HEK293 (cell line): ENCODE data around the gene MERTK.

Experiments
- CTCF ChIA-PET: fragments of 350-600 bp; formaldehyde crosslinking; extraction: SDS; loops from one replicate; lab custom pipeline; 2021; ENCODE audit warnings: antibody characterized with exemption; lab: Yijun Ruan, JAX
- POLR2A ChIA-PET: fragments of 300-600 bp; formaldehyde crosslinking; extraction: SDS; loops from one replicate; lab custom pipeline; 2020; ENCODE audit warnings: antibody characterized with exemption, inconsistent platforms; lab: Yijun Ruan, JAX
- H3K27ac ChIP-seq: fragments of 200-500 bp; sonication (Bioruptor generic); 2 replicates; pipeline ENCODE4 v1.5.1; 2014; ENCODE audit warnings: low read depth, low read length, control low read depth, inconsistent platforms; ENCODE audit errors: extremely low read depth
- H3K36me3 ChIP-seq, 2 experiments: fragments of 200-500 bp in 1 of 2; sonication (Bioruptor generic) in 1 of 2; 1 replicate in 1 of 2; 2 replicates in 1 of 2; pipeline ENCODE4 v1.5.1; 2014 to 2017; ENCODE audit warnings: inconsistent platforms in 2 of 2, low read length in 2 of 2; ENCODE audit not compliant: control insufficient read depth in 2 of 2, insufficient read depth in 1 of 2
- H3K4me1 ChIP-seq: fragments of 200-500 bp; sonication (Bioruptor generic); 2 replicates; pipeline ENCODE4 v1.5.1; 2014; ENCODE audit warnings: mild to moderate bottlenecking, low read length, inconsistent platforms; ENCODE audit not compliant: control insufficient read depth, insufficient read depth
- H3K4me3 ChIP-seq: 2 replicates; pipeline ENCODE4 v1.5.1; 2011; ENCODE audit warnings: low read depth, mild to moderate bottlenecking, control low read depth, low read length, moderate library complexity
- H3K9me3 ChIP-seq: fragments of 200-500 bp; sonication (Bioruptor generic); 2 replicates; pipeline ENCODE4 v1.5.1; 2014; ENCODE audit warnings: low read depth, low read length, inconsistent platforms; ENCODE audit not compliant: control insufficient read depth, insufficient read depth
- ATF2 ChIP-seq: fragments of 450-650 bp; formaldehyde crosslinking; IDR thresholded peaks from 2 replicates; pipeline ENCODE4 v1.5.1; 2016; ENCODE audit warnings: missing biosample characterization, missing genetic modification characterization, low read depth
- BCL11B ChIP-seq: fragments of 450-650 bp; formaldehyde crosslinking; IDR thresholded peaks from 2 replicates; pipeline ENCODE4 v1.5.1; 2016; ENCODE audit warnings: low read depth, missing biosample characterization, missing genetic modification characterization
- CTCF ChIP-seq: fragments of 450-650 bp; formaldehyde crosslinking; IDR thresholded peaks from 2 replicates; pipeline ENCODE4 v1.5.1; 2016; ENCODE audit warnings: missing biosample characterization, missing genetic modification characterization
- KLF7 ChIP-seq: fragments of 450-650 bp; formaldehyde crosslinking; IDR thresholded peaks from 2 replicates; pipeline ENCODE4 v1.5.1; 2016; ENCODE audit warnings: missing biosample characterization, missing genetic modification characterization, borderline replicate concordance
- PRDM1 ChIP-seq: fragments of 450-650 bp; formaldehyde crosslinking; IDR thresholded peaks from 2 replicates; pipeline ENCODE4; 2016; ENCODE audit warnings: missing biosample characterization, missing genetic modification characterization
- ZBTB1 ChIP-seq: fragments of 450-650 bp; formaldehyde crosslinking; IDR thresholded peaks from 2 replicates; pipeline ENCODE4 v1.5.1; 2016; ENCODE audit warnings: missing biosample characterization, missing genetic modification characterization
- ZBTB49 ChIP-seq: fragments of 450-650 bp; formaldehyde crosslinking; IDR thresholded peaks from 2 replicates; pipeline ENCODE4 v1.5.1; 2016; ENCODE audit warnings: missing biosample characterization, missing genetic modification characterization, low read depth
- ZFP3 ChIP-seq: fragments of 450-650 bp; formaldehyde crosslinking; IDR thresholded peaks from 2 replicates; pipeline ENCODE4 v1.5.1; 2016; ENCODE audit warnings: low read depth, missing biosample characterization, missing genetic modification characterization
- ZNF114 ChIP-seq: fragments of 450-650 bp; formaldehyde crosslinking; IDR thresholded peaks from 2 replicates; pipeline ENCODE4 v1.5.0; 2017; ENCODE audit warnings: missing biosample characterization, missing genetic modification characterization
- ZNF121 ChIP-seq: fragments of 450-650 bp; formaldehyde crosslinking; IDR thresholded peaks from 2 replicates; pipeline ENCODE4 v1.5.1; 2016; ENCODE audit warnings: missing biosample characterization, missing genetic modification characterization
- ZNF138 ChIP-seq: fragments of 450-650 bp; formaldehyde crosslinking; IDR thresholded peaks from 2 replicates; pipeline ENCODE4 v1.5.1; 2016; ENCODE audit warnings: missing biosample characterization, missing genetic modification characterization, borderline replicate concordance
- ZNF169 ChIP-seq: fragments of 450-650 bp; formaldehyde crosslinking; IDR thresholded peaks from 2 replicates; pipeline ENCODE4 v1.5.1; 2016; ENCODE audit warnings: missing biosample characterization, missing genetic modification characterization
- ZNF2 ChIP-seq: fragments of 450-650 bp; formaldehyde crosslinking; IDR thresholded peaks from 2 replicates; pipeline ENCODE4 v1.5.1; 2016; ENCODE audit warnings: missing biosample characterization, missing genetic modification characterization
- ZNF214 ChIP-seq: fragments of 450-650 bp; formaldehyde crosslinking; IDR thresholded peaks from 2 replicates; pipeline ENCODE4 v1.5.1; 2017; ENCODE audit warnings: missing biosample characterization, mild to moderate bottlenecking, missing genetic modification characterization, borderline replicate concordance
- ZNF26 ChIP-seq: fragments of 450-650 bp; formaldehyde crosslinking; IDR thresholded peaks from 2 replicates; pipeline ENCODE4 v1.5.1; 2016; ENCODE audit warnings: missing biosample characterization, missing genetic modification characterization
- ZNF266 ChIP-seq: fragments of 450-650 bp; formaldehyde crosslinking; IDR thresholded peaks from 2 replicates; pipeline ENCODE4 v1.5.1; 2016; ENCODE audit warnings: missing biosample characterization, missing genetic modification characterization, low read depth
- ZNF596 ChIP-seq: fragments of 450-650 bp; IDR thresholded peaks from 2 replicates; pipeline ENCODE4 v1.5.0; 2018; ENCODE audit warnings: missing biosample characterization, mild to moderate bottlenecking, missing genetic modification characterization, moderate library complexity
- ZNF610 ChIP-seq: fragments of 450-650 bp; formaldehyde crosslinking; IDR thresholded peaks from 2 replicates; pipeline ENCODE4 v1.5.1; 2016; ENCODE audit warnings: missing biosample characterization, missing genetic modification characterization, borderline replicate concordance
- ZNF670 ChIP-seq: fragments of 450-650 bp; formaldehyde crosslinking; IDR thresholded peaks from 2 replicates; pipeline ENCODE4 v1.5.1; 2016; ENCODE audit warnings: missing biosample characterization, missing genetic modification characterization, low read depth
- ZNF777 ChIP-seq: fragments of 450-650 bp; formaldehyde crosslinking; IDR thresholded peaks from 2 replicates; pipeline ENCODE4 v1.5.1; 2017; ENCODE audit warnings: missing biosample characterization, missing genetic modification characterization, borderline replicate concordance
- ZXDB ChIP-seq: fragments of 450-650 bp; formaldehyde crosslinking; IDR thresholded peaks from 2 replicates; pipeline ENCODE4 v1.5.1; 2016; ENCODE audit warnings: missing biosample characterization, missing genetic modification characterization

The MERTK gene

GRCh38 chr2:112018846-112019245, 120.4 kb downstream of the MERTK start:
- Histone ChIP-seq H3K27ac (no peak overlapping the region), H3K4me3 (no peak overlapping the region), H3K36me3 (peaks cover 0 to 5% of the 10 kb centered on the region in 2 experiments; a peak in 1 of 3 replicates), H3K4me1 (peaks cover 6% of the 10 kb centered on the region), H3K9me3 (no peaks in the 10 kb centered on the region)
- TF ChIP-seq ZFP3 (tag by site-specific recombination) (no peak), ZNF266 (tag by site-specific recombination) (no peak), BCL11B (no peak), ZNF2 (tag by site-specific recombination) (no peak), ZNF596 (no peak)
- POLR2A ChIA-PET = no interaction called here
- CTCF ChIA-PET = no interaction called here

GRCh38 chr2:112019569-112019982, 121.2 kb downstream of the MERTK start:
- Histone ChIP-seq H3K4me3 (no peak overlapping the region), H3K9me3 (no peaks in the 10 kb centered on the region), H3K36me3 (peaks cover 0 to 7% of the 10 kb centered on the region in 2 experiments; a peak in 1 of 3 replicates), H3K27ac (no peak overlapping the region), H3K4me1 (peaks cover 6% of the 10 kb centered on the region)
- POLR2A ChIA-PET = no interaction called here
- CTCF ChIA-PET = interaction anchor here (1.1 kb wide), 1 partner anchor 28 kb away, joined by 3 read pairs; no protein-coding TSS in a partner anchor
- TF ChIP-seq ZNF121 (tag by site-specific recombination) (no peak), PRDM1 (tag by site-specific recombination) (peak; percentile 42; the same call in 1 of the 2 replicates), ZBTB49 (tag by site-specific recombination) (no peak), KLF7 (tag by site-specific recombination) (no peak), ZNF670 (tag by site-specific recombination) (no peak), ZXDB (no peak)

- peaks cover 0 to 7% of the 10 kb centered on the region in 2 experiments; a peak in 1 of 3 replicates for H3K36me3 ChIP-seq
- no peak overlapping the region for H3K27ac ChIP-seq
- TF ChIP-seq ZNF610 (tag by site-specific recombination) (no peak), CTCF (tag by site-specific recombination) (peak; percentile 60; the same call in 1 of the 2 replicates)
- TF ChIP-seq, all 188 proteins: peak for 1
- Histone ChIP-seq H3K9me3 (no peaks in the 10 kb centered on the region), H3K4me3 (no peak overlapping the region), H3K4me1 (peaks cover 6% of the 10 kb centered on the region)
- ChIA-PET POLR2A (no interaction called here), CTCF (interaction anchor here (0.6 to 1.1 kb wide), 6 partner anchors 13 to 125 kb away, joined by 3 to 5 read pairs (median 3); no protein-coding TSS in a partner anchor)
These were observed 122.2 kb downstream of the MERTK start for GRCh38 chr2:112020561-112020960.

GRCh38 chr2:112021290-112021689, 122.9 kb downstream of the MERTK start:
- Histone ChIP-seq H3K4me1 (peaks cover 8% of the 10 kb centered on the region), H3K4me3 (no peak overlapping the region), H3K36me3 (peaks cover 0 to 7% of the 10 kb centered on the region in 2 experiments; a peak in 1 of 3 replicates), H3K9me3 (no peaks in the 10 kb centered on the region), H3K27ac (no peak overlapping the region)
- POLR2A ChIA-PET = no interaction called here
- CTCF ChIA-PET = interaction anchor here (0.6 kb wide), 2 partner anchors 20 to 83 kb away, joined by 4 read pairs; no protein-coding TSS in a partner anchor
- TF ChIP-seq ATF2 (tag by site-specific recombination) = no peak
- no peak for TF ChIP-seq ZNF138 (tag by site-specific recombination)
- TF ChIP-seq ZNF777 (tag by site-specific recombination) = no peak
- no peak for TF ChIP-seq ZNF114 (tag by site-specific recombination)
- no peak for TF ChIP-seq ZBTB1 (tag by site-specific recombination)
- no peak for TF ChIP-seq ZNF169
- TF ChIP-seq ZNF26 (tag by site-specific recombination) = no peak
- no peak for TF ChIP-seq ZNF214
